CD4-positive, alpha-beta memory T cell (primary cell): Measurements from ENCODE around the gene NRCAM. TPM values are rescaled to one million over a fixed set of nuclear protein-coding genes. Genes with fewer than 3 reads are reported as not detected.

Experiments used
- CTCF ChIA-PET: fragments of 350-600 bp; sonication (Branson Sonifier 250); formaldehyde crosslinking; loops from one replicate; lab custom pipeline; 2021; ENCODE audit warnings: inconsistent platforms; ENCODE audit not compliant: partially characterized antibody; lab: Charles Lee
- POLR2A ChIA-PET: fragments of 350-600 bp; sonication (Branson Sonifier 250); formaldehyde crosslinking; loops from one replicate; lab custom pipeline; 2021; ENCODE audit not compliant: partially characterized antibody; lab: Charles Lee
- DNase-seq, 5 donors: peaks; one replicate each; pipeline versions ENCODE4 v3.0.0 to v3.0.0-alpha.2; 2020 to 2022; ENCODE audit warnings: mixed read lengths in 1 of 5
- H3K27ac ChIP-seq: one replicate; pipeline ENCODE4 v1.7.0; 2013; ENCODE audit warnings: low read depth, low read length
- H3K27me3 ChIP-seq: 2 replicates; pipeline ENCODE4 v1.7.0; 2013; ENCODE audit warnings: mild to moderate bottlenecking, low read length, moderate library complexity; ENCODE audit not compliant: insufficient read depth
- H3K36me3 ChIP-seq: 2 replicates; pipeline ENCODE4 v1.7.0; 2013; ENCODE audit warnings: mild to moderate bottlenecking, low read length, moderate library complexity; ENCODE audit not compliant: insufficient read depth
- H3K4me1 ChIP-seq: 2 replicates; pipeline ENCODE4 v1.7.0; 2013; ENCODE audit warnings: mild to moderate bottlenecking, low read length, moderate library complexity; ENCODE audit not compliant: insufficient read depth
- H3K4me3 ChIP-seq, 2 donors: one replicate each; pipeline ENCODE4 v1.7.0; 2013; ENCODE audit warnings: low read length in 2 of 2, mild to moderate bottlenecking in 1 of 2
- H3K9me3 ChIP-seq, 2 donors: one replicate each; pipeline ENCODE4 v1.7.0; 2013; ENCODE audit warnings: low read length in 2 of 2, control low read depth in 1 of 2; ENCODE audit not compliant: control insufficient read depth in 1 of 2
- H3K27ac Mint-ChIP-seq, 7 donors: one replicate each; pipeline ENCODE4 v1.8.0; 2020 to 2021; ENCODE audit warnings: mixed read lengths in 7 of 7, mild to moderate bottlenecking in 6 of 7, inconsistent platforms in 3 of 7, moderate library complexity in 3 of 7
- H3K27me3 Mint-ChIP-seq, 2 donors: one replicate each; pipeline ENCODE4 v1.8.0; 2020 to 2021; ENCODE audit warnings: mixed read lengths in 2 of 2
- H3K36me3 Mint-ChIP-seq, 2 donors: one replicate each; pipeline ENCODE4 v1.8.0; 2020 to 2021; ENCODE audit warnings: mixed read lengths in 2 of 2, inconsistent platforms in 1 of 2, mild to moderate bottlenecking in 1 of 2
- H3K4me1 Mint-ChIP-seq, 4 donors: one replicate each; pipeline ENCODE4 v1.8.0; 2020 to 2021; ENCODE audit warnings: mixed read lengths in 4 of 4, mild to moderate bottlenecking in 1 of 4
- H3K4me3 Mint-ChIP-seq, 8 donors: one replicate each; pipeline ENCODE4 v1.8.0; 2020 to 2021; ENCODE audit warnings: mixed read lengths in 8 of 8, mild to moderate bottlenecking in 7 of 8, moderate library complexity in 6 of 8, inconsistent platforms in 3 of 8
- H3K9me3 Mint-ChIP-seq, 8 donors: one replicate each; pipeline ENCODE4 v1.8.0; 2020 to 2021; ENCODE audit warnings: mixed read lengths in 8 of 8, mild to moderate bottlenecking in 5 of 8, inconsistent platforms in 3 of 8, moderate library complexity in 1 of 8
- intact Hi-C: fragments of 100-400 bp; cut with micrococcal nuclease; formaldehyde crosslinking; loops from one replicate; pipeline ENCODE4 v1.15.1; 2023
- polyA plus RNA-seq, 2 donors: library from polyadenylated mRNA; unstranded; fragments of 300-500 nt; fragmentation: Illumina TruSeq; gene quantifications; one replicate each; pipeline ENCODE4 v1.2.3, GENCODE V29; 2021
- total RNA-seq, 2 experiments: library from RNA; stranded (reverse); gene quantifications; one replicate each; pipeline ENCODE4 v1.2.3, GENCODE V29; 2021

NRCAM gene
- total and polyA plus RNA-seq, 4 experiments from 2014 or later = 0.22 to 0.41 (median 0.32) TPM; not detected in 1

GRCh38 chr7:108368466-108368865, 87.8 kb downstream of the NRCAM start:
- Histone ChIP-seq H3K4me1 (no peaks in the 10 kb centered on the region), H3K27me3 (no peaks in the 10 kb centered on the region), H3K27ac (no peak overlapping the region), H3K36me3 (no peaks in the 10 kb centered on the region), H3K9me3 (no peaks in the 10 kb centered on the region), H3K4me3 (no peak overlapping the region)
- ChIA-PET POLR2A (no interaction called here), CTCF (no interaction called here)
- peaks cover 2 to 5% of the 10 kb centered on the region in 2 donors for H3K27me3 Mint-ChIP-seq
- peaks cover 0 to 6% (median 0%) of the 10 kb centered on the region in 8 donors for H3K9me3 Mint-ChIP-seq
- no peaks in the 10 kb centered on the region for H3K4me1 Mint-ChIP-seq
- no peak overlapping the region for H3K4me3 Mint-ChIP-seq
- intact Hi-C loops = no loop called here
- H3K36me3 Mint-ChIP-seq = no peaks in the 10 kb centered on the region
- H3K27ac Mint-ChIP-seq = no peak overlapping the region
- DNase-seq = no peak

- DNase-seq = no peak
- no peak overlapping the region for H3K4me3 Mint-ChIP-seq
- no peaks in the 10 kb centered on the region for H3K36me3 ChIP-seq
- intact Hi-C loops = no loop called here
- peaks cover 2 to 8% of the 10 kb centered on the region in 2 donors for H3K27me3 Mint-ChIP-seq
- no peaks in the 10 kb centered on the region for H3K36me3 Mint-ChIP-seq
- no peaks in the 10 kb centered on the region for H3K4me1 Mint-ChIP-seq
- H3K9me3 ChIP-seq = no peaks in the 10 kb centered on the region
- H3K27ac ChIP-seq = no peak overlapping the region
- H3K27me3 ChIP-seq = no peaks in the 10 kb centered on the region
- peaks cover 0 to 6% (median 0%) of the 10 kb centered on the region in 8 donors for H3K9me3 Mint-ChIP-seq
- no peaks in the 10 kb centered on the region for H3K4me1 ChIP-seq
- H3K27ac Mint-ChIP-seq = no peak overlapping the region
- no peak overlapping the region for H3K4me3 ChIP-seq
- POLR2A ChIA-PET = no interaction called here
- CTCF ChIA-PET = no interaction called here
Measured at GRCh38 chr7:108367946-108368345, 88.3 kb downstream of the NRCAM start.

GRCh38 chr7:108367314-108367713, 88.9 kb downstream of the NRCAM start:
- CTCF ChIA-PET = no interaction called here
- Histone ChIP-seq H3K27ac (no peak overlapping the region), H3K4me3 (no peak overlapping the region), H3K9me3 (no peaks in the 10 kb centered on the region), H3K4me1 (no peaks in the 10 kb centered on the region), H3K27me3 (no peaks in the 10 kb centered on the region), H3K36me3 (no peaks in the 10 kb centered on the region)
- POLR2A ChIA-PET = no interaction called here
- Mint-ChIP-seq H3K9me3 (peaks cover 0 to 8% (median 0%) of the 10 kb centered on the region in 8 donors), H3K27me3 (peaks cover 2 to 8% of the 10 kb centered on the region in 2 donors), H3K36me3 (no peaks in the 10 kb centered on the region), H3K4me3 (no peak overlapping the region), H3K27ac (no peak overlapping the region), H3K4me1 (no peaks in the 10 kb centered on the region)
- intact Hi-C loops = no loop called here
- DNase-seq = no peak

DNA sequence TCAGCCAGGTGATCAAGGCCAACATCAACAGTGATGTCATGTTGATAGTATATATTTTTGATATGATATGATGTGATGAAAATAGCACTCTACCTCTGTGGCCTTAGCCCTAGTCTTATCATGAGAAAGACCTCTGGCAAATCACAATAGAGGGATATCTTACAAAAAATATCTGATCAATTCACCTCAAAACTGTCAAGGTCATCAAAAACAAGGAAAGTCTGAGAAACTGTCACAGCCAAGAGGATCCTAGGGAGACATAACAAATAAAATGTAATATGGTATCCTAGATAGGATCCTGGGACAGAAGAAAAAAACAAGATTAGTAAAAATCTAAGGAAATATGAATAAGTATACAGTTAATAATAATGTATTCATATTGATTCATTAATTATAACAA, 92.6 kb downstream of the NRCAM start:
- Histone ChIP-seq H3K9me3 (no peaks in the 10 kb centered on the region), H3K27ac (no peak overlapping the region), H3K36me3 (no peaks in the 10 kb centered on the region), H3K4me3 (no peak overlapping the region), H3K27me3 (no peaks in the 10 kb centered on the region), H3K4me1 (no peaks in the 10 kb centered on the region)
- Mint-ChIP-seq H3K4me3 (no peak overlapping the region), H3K36me3 (no peaks in the 10 kb centered on the region), H3K27ac (no peak overlapping the region), H3K9me3 (peaks cover 0 to 3% (median 0%) of the 10 kb centered on the region in 8 donors), H3K4me1 (no peaks in the 10 kb centered on the region), H3K27me3 (peaks cover 2 to 3% of the 10 kb centered on the region in 2 donors)
- POLR2A ChIA-PET = no interaction called here
- DNase-seq = no peak
- intact Hi-C loops = no loop called here
- CTCF ChIA-PET = no interaction called here

- intact Hi-C loops = no loop called here
- no peak for DNase-seq
- no peak overlapping the region for H3K27ac Mint-ChIP-seq
- Histone ChIP-seq H3K27ac (no peak overlapping the region), H3K27me3 (no peaks in the 10 kb centered on the region), H3K4me1 (no peaks in the 10 kb centered on the region), H3K36me3 (no peaks in the 10 kb centered on the region), H3K4me3 (no peak overlapping the region), H3K9me3 (no peaks in the 10 kb centered on the region)
- ChIA-PET POLR2A (no interaction called here), CTCF (no interaction called here)
- peaks cover 0 to 3% (median 0%) of the 10 kb centered on the region in 8 donors for H3K9me3 Mint-ChIP-seq
- H3K4me3 Mint-ChIP-seq = no peak overlapping the region
- H3K4me1 Mint-ChIP-seq = no peaks in the 10 kb centered on the region
- no peaks in the 10 kb centered on the region for H3K36me3 Mint-ChIP-seq
- peaks cover 0 to 3% of the 10 kb centered on the region in 2 donors for H3K27me3 Mint-ChIP-seq
Measured at GRCh38 chr7:108360058-108360800, 96.0 kb downstream of the NRCAM start.

GRCh38 chr7:108358553-108358952, 97.7 kb downstream of the NRCAM start:
- Mint-ChIP-seq H3K4me1 (no peaks in the 10 kb centered on the region), H3K36me3 (no peaks in the 10 kb centered on the region), H3K4me3 (no peak overlapping the region), H3K27ac (no peak overlapping the region), H3K27me3 (peaks cover 0 to 3% of the 10 kb centered on the region in 2 donors), H3K9me3 (peaks cover 0 to 3% (median 0%) of the 10 kb centered on the region in 8 donors)
- no peak overlapping the region for H3K27ac ChIP-seq
- no peaks in the 10 kb centered on the region for H3K9me3 ChIP-seq
- ChIA-PET CTCF (no interaction called here), POLR2A (no interaction called here)
- intact Hi-C loops = no loop called here
- no peak for DNase-seq
- no peak overlapping the region for H3K4me3 ChIP-seq
- H3K27me3 ChIP-seq = no peaks in the 10 kb centered on the region
- H3K4me1 ChIP-seq = no peaks in the 10 kb centered on the region
- H3K36me3 ChIP-seq = no peaks in the 10 kb centered on the region

GRCh38 chr7:108351729-108352131, 104.5 kb downstream of the NRCAM start:
- Histone ChIP-seq H3K4me1 (no peaks in the 10 kb centered on the region), H3K4me3 (no peak overlapping the region), H3K27ac (no peak overlapping the region), H3K36me3 (no peaks in the 10 kb centered on the region), H3K27me3 (no peaks in the 10 kb centered on the region), H3K9me3 (no peaks in the 10 kb centered on the region)
- POLR2A ChIA-PET = no interaction called here
- no peaks in the 10 kb centered on the region for H3K9me3 Mint-ChIP-seq
- intact Hi-C loops = no loop called here
- CTCF ChIA-PET = no interaction called here
- H3K36me3 Mint-ChIP-seq = no peaks in the 10 kb centered on the region
- no peak overlapping the region for H3K4me3 Mint-ChIP-seq
- H3K4me1 Mint-ChIP-seq = no peaks in the 10 kb centered on the region
- no peak overlapping the region for H3K27ac Mint-ChIP-seq
- H3K27me3 Mint-ChIP-seq = peaks cover 2 to 3% of the 10 kb centered on the region in 2 donors
- no peak for DNase-seq
